GM20000 (cell line): Measurements from ENCODE around the gene DFFA.

Source experiments
- DNase-seq: peaks from one replicate; pipeline ENCODE4 v3.0.0; 2012; ENCODE audit warnings: low spot score
- TF ChIP-seq, protein P1 (sequence below): IDR thresholded peaks from 2 replicates; pipeline ENCODE4 v1.5.1; 2012; ENCODE audit warnings: mild to moderate bottlenecking, control low read depth; ENCODE audit errors: extremely low read depth, missing control alignments

DFFA gene, protein sequence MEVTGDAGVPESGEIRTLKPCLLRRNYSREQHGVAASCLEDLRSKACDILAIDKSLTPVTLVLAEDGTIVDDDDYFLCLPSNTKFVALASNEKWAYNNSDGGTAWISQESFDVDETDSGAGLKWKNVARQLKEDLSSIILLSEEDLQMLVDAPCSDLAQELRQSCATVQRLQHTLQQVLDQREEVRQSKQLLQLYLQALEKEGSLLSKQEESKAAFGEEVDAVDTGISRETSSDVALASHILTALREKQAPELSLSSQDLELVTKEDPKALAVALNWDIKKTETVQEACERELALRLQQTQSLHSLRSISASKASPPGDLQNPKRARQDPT

DNA sequence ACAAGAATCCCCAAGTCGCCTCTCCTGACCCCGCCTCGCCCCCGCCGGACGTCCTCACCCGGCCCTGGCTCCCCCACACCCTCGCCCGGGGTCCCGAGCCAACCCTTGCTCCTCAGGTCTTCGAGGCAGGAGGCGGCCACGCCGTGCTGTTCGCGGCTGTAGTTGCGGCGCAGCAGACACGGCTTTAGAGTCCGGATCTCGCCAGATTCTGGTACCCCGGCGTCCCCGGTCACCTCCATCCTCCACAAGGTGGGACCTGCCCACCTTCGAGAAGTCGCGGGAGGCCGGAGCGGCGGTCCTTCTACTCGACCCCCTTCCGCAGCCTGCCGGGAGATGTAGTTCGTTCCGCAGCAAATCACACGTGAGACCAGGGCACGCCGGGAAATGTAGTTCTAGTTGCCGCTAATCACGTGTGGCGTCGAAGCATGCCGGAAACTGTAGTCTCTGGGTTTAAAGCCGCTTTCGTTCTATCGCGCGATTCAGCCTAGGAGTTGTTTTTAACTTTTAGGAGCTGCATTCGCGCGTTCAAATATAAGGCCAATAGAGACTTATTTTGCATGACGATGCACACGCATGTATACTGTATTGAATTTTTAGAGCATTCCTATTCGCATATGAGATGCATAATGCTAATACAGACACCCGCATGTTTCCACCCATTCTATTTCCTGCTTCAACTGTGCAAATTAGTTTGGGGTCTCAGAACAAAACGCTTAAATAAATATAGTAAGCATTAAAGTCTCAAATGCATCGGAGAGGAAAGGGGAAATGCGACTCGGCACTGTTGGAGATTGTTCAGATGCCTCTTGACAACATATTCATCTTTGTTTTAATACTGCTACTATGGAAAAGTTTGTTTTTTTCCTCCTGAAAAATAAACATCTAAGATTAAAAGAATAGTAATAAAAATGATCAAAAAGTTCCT is at the start of gene DFFA:
Gene DFFA (minus strand): TSS at position 310 of the 925 bp plus-strand sequence. CDS start 71 bp downstream, at position 239.
- TF ChIP-seq, protein P1, sequence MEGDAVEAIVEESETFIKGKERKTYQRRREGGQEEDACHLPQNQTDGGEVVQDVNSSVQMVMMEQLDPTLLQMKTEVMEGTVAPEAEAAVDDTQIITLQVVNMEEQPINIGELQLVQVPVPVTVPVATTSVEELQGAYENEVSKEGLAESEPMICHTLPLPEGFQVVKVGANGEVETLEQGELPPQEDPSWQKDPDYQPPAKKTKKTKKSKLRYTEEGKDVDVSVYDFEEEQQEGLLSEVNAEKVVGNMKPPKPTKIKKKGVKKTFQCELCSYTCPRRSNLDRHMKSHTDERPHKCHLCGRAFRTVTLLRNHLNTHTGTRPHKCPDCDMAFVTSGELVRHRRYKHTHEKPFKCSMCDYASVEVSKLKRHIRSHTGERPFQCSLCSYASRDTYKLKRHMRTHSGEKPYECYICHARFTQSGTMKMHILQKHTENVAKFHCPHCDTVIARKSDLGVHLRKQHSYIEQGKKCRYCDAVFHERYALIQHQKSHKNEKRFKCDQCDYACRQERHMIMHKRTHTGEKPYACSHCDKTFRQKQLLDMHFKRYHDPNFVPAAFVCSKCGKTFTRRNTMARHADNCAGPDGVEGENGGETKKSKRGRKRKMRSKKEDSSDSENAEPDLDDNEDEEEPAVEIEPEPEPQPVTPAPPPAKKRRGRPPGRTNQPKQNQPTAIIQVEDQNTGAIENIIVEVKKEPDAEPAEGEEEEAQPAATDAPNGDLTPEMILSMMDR: no peak
- DNase-seq: peak; percentile 91

DNA sequence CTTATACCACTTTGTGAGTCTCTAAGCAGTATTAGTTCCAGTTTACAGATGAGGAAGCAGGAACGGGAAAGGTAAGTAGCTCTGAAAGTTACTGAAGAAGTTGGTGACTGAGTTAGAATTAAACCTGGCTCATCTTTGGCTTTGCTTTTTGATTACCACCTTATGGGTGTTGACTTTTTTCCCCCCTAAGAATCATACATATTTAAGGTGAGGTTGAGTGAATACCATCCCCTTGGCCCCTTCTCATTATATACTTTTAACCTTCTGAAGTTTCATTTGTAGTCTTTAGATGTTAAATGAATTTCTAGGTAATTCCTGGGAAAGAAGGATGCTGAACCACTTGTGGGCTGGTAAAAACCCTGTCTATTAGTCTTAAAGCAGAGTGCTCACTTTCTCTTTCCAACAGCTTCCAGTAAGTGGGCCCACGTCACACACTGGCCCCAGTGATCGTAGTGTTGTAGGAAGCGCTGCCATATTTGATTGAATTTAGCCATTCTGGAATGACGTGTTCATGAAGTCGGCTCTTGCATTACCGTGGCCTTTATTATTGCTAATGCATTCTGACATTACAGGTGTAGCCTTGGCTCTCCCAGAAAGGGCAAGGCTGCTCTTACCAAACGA is 49.3 kb upstream of the DFFA start:
- TF ChIP-seq, protein P1: no peak
- no peak for DNase-seq

DNA sequence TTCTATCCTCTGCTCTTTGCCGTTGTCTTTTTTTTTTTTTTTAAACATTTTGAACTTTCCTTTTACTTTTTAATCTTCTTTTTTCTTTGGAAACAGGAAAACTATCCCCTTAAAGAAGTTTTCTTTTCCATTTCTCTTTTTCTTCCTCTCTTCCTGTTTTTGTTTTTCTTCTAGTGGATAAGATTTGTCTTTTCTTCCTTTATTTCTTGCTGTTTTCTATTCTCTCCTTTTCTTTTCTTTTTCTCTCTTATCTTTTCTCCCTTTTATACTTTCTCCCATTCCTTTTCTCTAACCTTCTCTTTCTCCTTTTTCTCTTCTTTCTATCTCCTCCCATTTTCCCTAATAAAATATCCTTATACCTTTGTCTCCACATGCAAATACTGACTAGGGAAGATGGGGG is 48.6 kb upstream of the DFFA start:
- TF ChIP-seq, protein P1: no peak
- no peak for DNase-seq

DNA sequence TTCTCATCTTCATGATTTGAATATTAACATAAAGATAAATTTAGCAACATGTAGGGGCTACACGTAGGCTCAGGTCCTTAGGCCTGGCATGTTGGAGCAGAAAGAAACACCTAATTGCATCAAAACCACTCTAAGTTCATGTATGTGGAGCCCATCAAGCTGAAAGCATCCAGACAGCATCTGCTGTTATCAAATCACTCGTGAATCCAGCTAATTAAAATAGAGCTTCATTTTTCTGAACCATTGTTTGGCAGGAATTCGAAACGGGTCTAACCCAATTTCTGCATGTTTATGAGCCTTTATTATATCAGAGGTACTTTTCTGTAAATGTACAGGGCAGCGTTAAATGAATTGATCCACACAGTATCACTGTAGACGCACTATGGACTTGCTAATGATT is 48.2 kb upstream of the DFFA start:
- no peak for DNase-seq
- TF ChIP-seq, protein P1: no peak

DNA sequence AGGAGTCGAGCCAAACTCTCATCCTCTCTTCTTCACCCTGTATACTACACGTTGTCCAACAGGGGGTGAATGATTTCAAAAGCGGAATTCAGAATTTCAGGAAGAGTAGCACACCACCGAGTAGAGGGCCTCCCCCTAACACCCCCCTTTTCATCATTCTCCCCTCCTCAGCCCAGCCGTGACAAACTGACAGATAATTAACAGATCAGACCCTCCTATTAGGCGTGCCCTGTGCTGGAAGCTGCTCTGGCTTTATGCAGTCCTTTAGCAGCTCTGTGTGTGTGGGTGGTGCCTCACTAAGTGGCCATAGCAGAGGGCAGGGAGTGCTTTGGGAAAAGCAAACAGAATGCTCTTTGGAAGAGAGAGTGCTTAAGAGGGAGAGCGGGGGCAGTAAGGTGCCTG is 46.7 kb upstream of the DFFA start:
- TF ChIP-seq, protein P1: no peak
- DNase-seq: no peak

DNA sequence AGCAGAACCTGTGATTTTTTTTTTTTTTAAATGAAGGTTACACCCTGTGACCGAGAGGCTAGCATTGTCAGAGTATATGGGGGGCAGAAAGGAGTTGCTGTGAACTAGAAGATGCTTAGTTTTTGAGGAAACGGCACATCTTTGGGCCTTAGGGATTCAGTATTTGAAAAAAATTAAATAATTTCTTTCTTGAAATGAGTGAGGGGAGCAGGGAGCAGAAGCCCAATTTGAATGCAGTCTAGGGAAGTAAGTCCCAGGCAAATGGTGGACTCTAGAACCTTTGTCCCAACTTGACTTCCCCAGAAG is 45.3 kb upstream of the DFFA start:
- no peak for DNase-seq
- TF ChIP-seq, protein P1: no peak

DNA sequence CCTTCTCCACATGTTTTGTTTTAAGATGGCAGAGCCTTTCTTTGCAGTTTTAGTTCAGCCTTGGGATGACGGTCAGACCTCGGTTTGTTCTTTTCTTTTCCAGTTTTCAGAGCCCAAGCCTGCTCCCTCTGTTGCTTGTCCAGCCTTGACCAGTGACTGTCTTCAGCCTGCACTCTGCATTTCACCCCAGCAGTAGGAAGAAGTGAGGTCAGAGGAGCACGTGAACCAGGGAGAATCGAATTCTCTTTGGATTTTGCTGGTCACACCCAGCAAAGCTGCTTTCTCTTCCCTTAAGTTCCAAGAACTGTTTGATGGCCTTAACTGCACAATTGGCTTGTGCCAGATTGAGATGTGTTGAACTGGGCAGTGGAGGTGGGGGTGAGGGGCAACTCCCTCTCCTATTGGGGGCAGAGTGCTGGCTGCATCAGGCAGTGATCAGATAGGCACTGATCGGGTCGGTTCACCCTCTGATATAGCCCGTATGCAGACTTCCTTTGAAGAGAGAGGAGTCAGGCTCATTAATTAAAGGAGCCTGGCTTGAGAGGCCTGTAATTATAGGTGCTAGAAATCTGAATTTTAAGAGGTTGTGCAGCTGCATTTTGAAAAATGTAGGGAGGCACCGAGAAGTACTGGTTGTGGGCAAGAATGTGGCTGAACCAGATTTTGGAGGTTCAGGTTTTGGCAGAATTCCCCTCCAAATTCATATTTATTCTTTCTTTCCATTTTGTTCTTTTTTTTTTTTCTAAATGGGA is 44.8 kb upstream of the DFFA start:
- TF ChIP-seq, protein P1: no peak
- no peak for DNase-seq
